Measurements from ENCODE around the gene CMC2. TPM values are rescaled to one million over a fixed set of nuclear protein-coding genes. Genes with fewer than 3 reads are reported as not detected.

The CMC2 gene
- total and polyA plus RNA-seq, 2 of the 13 experiments (the other 11 are each of a cell fraction or from before 2014, with no cell fraction given) = 116 to 129 TPM

GRCh38 chr16:81041696-81042095 lies 35.0 kb upstream of the CMC2 start:
- no TSS peak for BruUV-seq (replicated peaks)
- TF ChIP-seq ZNF557 (CRISPR knock-in tag; IDR thresholded peaks at IDR 0.05) = no peak
- TF ChIP-seq ZNF501 (CRISPR knock-in tag; IDR thresholded peaks at IDR 0.05) = no peak
- no peak for TF ChIP-seq ZNF343 (CRISPR knock-in tag; IDR thresholded peaks at IDR 0.05)
- no peak for TF ChIP-seq KLF13 (CRISPR knock-in tag; IDR thresholded peaks at IDR 0.05)
- TF ChIP-seq ZNF263 (CRISPR knock-in tag; IDR thresholded peaks at IDR 0.05) = no peak
- no peak for TF ChIP-seq ZBTB43 (CRISPR knock-in tag; conservative IDR thresholded peaks at IDR 0.05)
- no peak for TF ChIP-seq ZNF44 (CRISPR knock-in tag; IDR thresholded peaks at IDR 0.05)
- TF ChIP-seq MZF1 (CRISPR knock-in tag; IDR thresholded peaks at IDR 0.05; ENCODE audit: borderline replicate concordance) = no peak
- TF ChIP-seq ZNF160 (CRISPR knock-in tag; IDR thresholded peaks at IDR 0.05) = no peak
- no peak for TF ChIP-seq ZNF614 (CRISPR knock-in tag; IDR thresholded peaks at IDR 0.05; ENCODE audit: borderline replicate concordance)
- no peak for TF ChIP-seq NCOA2 (CRISPR knock-in tag; IDR thresholded peaks at IDR 0.05)

More at GRCh38 chr16:81041696-81042095, 35.0 kb upstream of the CMC2 start:
- Histone ChIP-seq H3K27ac (ENCODE audit: extremely low read length, insufficient read depth, low read length) (no peak overlapping the region), H3K79me2 (ENCODE audit: insufficient read depth, low read length) (peaks cover 27% of the 10 kb centered on the region), H3K4me3 (replicated peaks in 1 of 3; ENCODE audit: insufficient read depth in 1 of 3, low read depth in 2 of 3, low read length in 3 of 3) (no peak overlapping the region), H3K9me3 (ENCODE audit: low read length) (no peaks in the 10 kb centered on the region), H4K20me1 (ENCODE audit: insufficient read depth, low read length) (peaks cover 2% of the 10 kb centered on the region; the same call in 1 of the 2 replicates), H3K4me2 (ENCODE audit: low read depth, low read length) (no peak overlapping the region), H3K27me3 (ENCODE audit: control insufficient read depth in 1 of 2, insufficient read depth in 2 of 2, low read length in 2 of 2) (no peaks in the 10 kb centered on the region; a peak in 1 of 5 replicates), H2AFZ (ENCODE audit: low read length) (no peak overlapping the region), H3K36me3 (replicated peaks in 1 of 2; ENCODE audit: control insufficient read depth in 1 of 2, insufficient read depth in 2 of 2, low read length in 2 of 2) (peaks cover 17 to 55% of the 10 kb centered on the region in 2 experiments), H3K4me1 (ENCODE audit: insufficient read depth, low read length) (peaks cover 33% of the 10 kb centered on the region), H3K9ac (ENCODE audit: insufficient read depth, low read depth, low read length) (no peak overlapping the region)
- in situ Hi-C loops (cut with HindIII; ENCODE audit: extremely low pct_ligation_motif_present, low pct_unique_long_range_greater_than_20kb) = loop anchor here (25.0 kb wide), 1 partner anchor 696 kb away; no protein-coding TSS in a partner anchor
- intact Hi-C loops (cut with micrococcal nuclease; ENCODE audit: unreplicated experiment) = no loop called here
- ATAC-seq (no peak), FAIRE-seq (no peak), DNase-seq (ENCODE audit: low spot score) (no peak)
- ChIA-PET POLR2A (no interaction called here), CTCF (ENCODE audit: low intra/inter-chr PET ratio, low total read pairs) (no interaction called here)
- WGBS (ENCODE audit: low lambda C conversion rate) = 95% methylated on average over 4 of the region's 4 CpGs
